SK-N-SH (cell line): Measurements from ENCODE around the gene FGGY. TPM values are rescaled to one million over a fixed set of nuclear protein-coding genes. Genes with fewer than 3 reads are reported as not detected.

Experiments used
- CTCF ChIA-PET: fragments of 300-600, 350-600 bp; formaldehyde crosslinking; extraction: SDS; loops from one replicate; lab custom pipeline; 2021; lab: Yijun Ruan, JAX
- POLR2A ChIA-PET: fragments of 350-600 bp; sonication (Branson Sonifier 250); formaldehyde crosslinking; extraction: SDS; loops from one replicate; lab custom pipeline; 2020; ENCODE audit warnings: antibody characterized with exemption, inconsistent platforms; lab: Yijun Ruan, JAX
- DNase-seq: peaks from one replicate; pipeline ENCODE4 v3.0.0; 2012
- H2AFZ ChIP-seq: fragments of 200-600 bp; sonication (generic); 2 replicates; pipeline ENCODE4 v1.8.1; 2016; ENCODE audit warnings: antibody characterized with exemption, mild to moderate bottlenecking, low read depth
- H3F3A ChIP-seq: fragments of 200-600 bp; sonication (generic); replicated peaks from 2 replicates; pipeline ENCODE3; 2016; ENCODE audit warnings: antibody characterized with exemption, mild to moderate bottlenecking; ENCODE audit not compliant: insufficient read depth
- H3K27ac ChIP-seq, 2 experiments: fragments of 200-500 bp in 1 of 2; fragments of 200-600 bp in 1 of 2; sonication (Bioruptor generic) in 1 of 2; sonication (generic), shearing (Covaris generic) in 1 of 2; 2 replicates each; pipeline versions ENCODE4 v1.5.1 to v1.6.1; 2014 to 2016; ENCODE audit warnings: low read depth in 2 of 2, inconsistent platforms in 1 of 2, low read length in 1 of 2, mild to moderate bottlenecking in 1 of 2, mixed read lengths in 1 of 2
- H3K27me3 ChIP-seq: fragments of 200-600 bp; sonication (generic), shearing (Covaris generic); 2 replicates; pipeline ENCODE4 v1.6.1; 2016; ENCODE audit warnings: mixed run types; ENCODE audit not compliant: insufficient read depth
- H3K36me3 ChIP-seq, 2 experiments: fragments of 200-500 bp in 1 of 2; fragments of 200-600 bp in 1 of 2; sonication (Bioruptor generic) in 1 of 2; sonication (generic) in 1 of 2; replicated peaks in 1 of 2; 2 replicates each; pipeline versions ENCODE3 to v1.5.1; 2014 to 2016; ENCODE audit warnings: low read length in 1 of 2, mild to moderate bottlenecking in 1 of 2; ENCODE audit not compliant: insufficient read depth in 2 of 2, control insufficient read depth in 1 of 2
- H3K4me1 ChIP-seq, 2 experiments: fragments of 200-500 bp in 1 of 2; fragments of 200-600 bp in 1 of 2; sonication (Bioruptor generic) in 1 of 2; sonication (generic), shearing (Covaris generic) in 1 of 2; 2 replicates each; pipeline versions ENCODE4 v1.5.1 to v1.6.1; 2014 to 2016; ENCODE audit warnings: low read depth in 1 of 2, low read length in 1 of 2, mixed run types in 1 of 2; ENCODE audit not compliant: insufficient read depth in 2 of 2, control insufficient read depth in 1 of 2
- H3K4me2 ChIP-seq: fragments of 200-600 bp; sonication (generic), shearing (Covaris generic); 2 replicates; pipeline ENCODE4 v1.6.1; 2017; ENCODE audit warnings: mixed run types
- H3K4me3 ChIP-seq, 2 experiments: fragments of 200-500 bp in 1 of 2; fragments of 200-600 bp in 1 of 2; sonication (Bioruptor generic) in 1 of 2; sonication (generic), shearing (Covaris generic) in 1 of 2; 2 replicates each; pipeline versions ENCODE4 v1.5.1 to v1.8.1; 2014 to 2016; ENCODE audit warnings: low read depth in 2 of 2, inconsistent platforms in 1 of 2, low read length in 1 of 2, mild to moderate bottlenecking in 1 of 2, mixed read lengths in 1 of 2, moderate library complexity in 1 of 2
- H3K79me2 ChIP-seq: fragments of 200-600 bp; sonication (generic); 2 replicates; pipeline ENCODE4 v1.8.1; 2017; ENCODE audit warnings: mild to moderate bottlenecking; ENCODE audit not compliant: insufficient read depth
- H3K9ac ChIP-seq: fragments of 200-600 bp; sonication (generic); 2 replicates; pipeline ENCODE4 v1.6.1; 2017; ENCODE audit warnings: mixed run types
- H3K9me2 ChIP-seq: fragments of 200-600 bp; sonication (generic); 2 replicates; pipeline ENCODE4 v1.6.1; 2017; ENCODE audit warnings: mixed run types
- H3K9me3 ChIP-seq: fragments of 200-600 bp; sonication (generic); 2 replicates; pipeline ENCODE4 v1.6.1; 2017; ENCODE audit warnings: mixed run types, mild to moderate bottlenecking, moderate library complexity
- H4K20me1 ChIP-seq: fragments of 200-600 bp; sonication (generic); 2 replicates; pipeline ENCODE4 v1.6.1; 2017; ENCODE audit warnings: mild to moderate bottlenecking, mixed run types; ENCODE audit not compliant: insufficient read depth
- CHD2 ChIP-seq: fragments of 150-350 bp; IDR thresholded peaks from 2 replicates; pipeline ENCODE4 v1.6.1; 2018; ENCODE audit warnings: low read length; ENCODE audit not compliant: partially characterized antibody
- EP300 ChIP-seq, 2 experiments: IDR thresholded peaks; 2 replicates each; pipeline versions ENCODE4 v1.4.0 to v1.6.1; 2012; ENCODE audit warnings: borderline replicate concordance in 1 of 2, low read depth in 1 of 2, low read length in 1 of 2
- EZH2phosphoT487 ChIP-seq: fragments of 200-600 bp; sonication (generic); IDR thresholded peaks from 2 replicates; pipeline ENCODE4 v1.6.1; 2017; ENCODE audit warnings: low read depth, mixed run types, mild to moderate bottlenecking, antibody characterized with exemption, moderate library complexity, borderline replicate concordance
- FOSL2 ChIP-seq: IDR thresholded peaks from 2 replicates; pipeline ENCODE4 v1.4.0; 2012; ENCODE audit warnings: low read depth, mild to moderate bottlenecking, moderate library complexity, borderline replicate concordance
- FOXJ3 ChIP-seq: sonication (generic); formaldehyde crosslinking; IDR thresholded peaks from 2 replicates; pipeline ENCODE4 v1.5.1; 2020; ENCODE audit warnings: mild to moderate bottlenecking, missing genetic modification reagents
- GABPA ChIP-seq: IDR thresholded peaks from 2 replicates; pipeline ENCODE4 v1.4.0; 2012; ENCODE audit warnings: low read depth, mild to moderate bottlenecking
- JUND ChIP-seq: IDR thresholded peaks from 2 replicates; pipeline ENCODE4 v1.4.0; 2012
- MEF2A ChIP-seq: IDR thresholded peaks from 2 replicates; pipeline ENCODE4 v1.4.0; 2012; ENCODE audit warnings: low read depth, borderline replicate concordance
- MXI1 ChIP-seq: IDR thresholded peaks from 2 replicates; pipeline ENCODE4 v1.6.1; 2012; ENCODE audit warnings: mild to moderate bottlenecking, low read depth, low read length, improper control_type of control experiment
- NFIC ChIP-seq: IDR thresholded peaks from 2 replicates; pipeline ENCODE4 v1.4.0; 2012; ENCODE audit warnings: borderline replicate concordance
- NRF1 ChIP-seq: IDR thresholded peaks from 2 replicates; pipeline ENCODE4 v1.6.1; 2012; ENCODE audit warnings: low read depth, mild to moderate bottlenecking, low read length
- POLR2AphosphoS5 ChIP-seq: IDR thresholded peaks from 2 replicates; pipeline ENCODE4 v1.6.1; 2012; ENCODE audit warnings: low read depth, low read length
- RAD21 ChIP-seq: IDR thresholded peaks from 2 replicates; pipeline ENCODE4 v1.6.1; 2012; ENCODE audit warnings: mild to moderate bottlenecking, low read length
- RCOR1 ChIP-seq: fragments of 150-350 bp; IDR thresholded peaks from 2 replicates; pipeline ENCODE4 v1.6.1; 2017; ENCODE audit warnings: antibody characterized with exemption, low read length
- RFX5 ChIP-seq: IDR thresholded peaks from 2 replicates; pipeline ENCODE4 v1.6.1; 2012; ENCODE audit warnings: mild to moderate bottlenecking, improper control_type of control experiment, low read length
- SMC3 ChIP-seq: IDR thresholded peaks from 2 replicates; pipeline ENCODE4 v1.6.1; 2012; ENCODE audit warnings: low read depth, low read length, improper control_type of control experiment
- TCF12 ChIP-seq: IDR thresholded peaks from 2 replicates; pipeline ENCODE4 v1.4.0; 2012
- TEAD4 ChIP-seq: IDR thresholded peaks from 2 replicates; pipeline ENCODE4 v1.4.0; 2012; ENCODE audit warnings: mild to moderate bottlenecking, borderline replicate concordance; ENCODE audit not compliant: insufficient read depth
- USF2 ChIP-seq: fragments of 150-350 bp; IDR thresholded peaks from 2 replicates; pipeline ENCODE4 v1.6.1; 2017; ENCODE audit warnings: antibody characterized with exemption, low read length, low read depth, borderline replicate concordance
- WGBS: methylation state at CpG from one replicate; pipeline ENCODE4 v1.1.6; 2017; ENCODE audit warnings: low lambda C conversion rate; 5-methylcytosine and 5-hydroxymethylcytosine counted together
- polyA plus RNA-seq, 3 experiments: library from polyadenylated mRNA; depleted of rRNA; stranded (reverse); fragments of >200 nt; gene quantifications; 2 replicates each; pipeline ENCODE4 v1.2.3, GENCODE V29; 2012
- TF ChIP-seq, protein P1 (sequence below): IDR thresholded peaks from 2 replicates; pipeline ENCODE4 v1.4.0; 2012; ENCODE audit warnings: low read depth, borderline replicate concordance
- TF ChIP-seq, protein P2 (sequence below): IDR thresholded peaks from 2 replicates; pipeline ENCODE4; 2012

Gene FGGY
- polyA plus RNA-seq, 1 of the 3 experiments (the other 2 are of a cell fraction) = 10.3 TPM

GRCh38 chr1:59544615-59545293 is 247.9 kb downstream of the FGGY start:
- CTCF ChIA-PET = no interaction called here
- 89% methylated on average over 3 of the region's 3 CpGs for WGBS
- POLR2A ChIA-PET = no interaction called here

GRCh38 chr1:59545830-59546229 is 248.9 kb downstream of the FGGY start:
- ChIA-PET CTCF (no interaction called here), POLR2A (no interaction called here)
- Histone ChIP-seq H3K4me1 (no peaks in the 10 kb centered on the region), H2AFZ (no peak overlapping the region), H3K79me2 (no peaks in the 10 kb centered on the region), H3K36me3 (no peaks in the 10 kb centered on the region), H3K27me3 (no peaks in the 10 kb centered on the region), H3K9me3 (no peaks in the 10 kb centered on the region), H4K20me1 (no peaks in the 10 kb centered on the region), H3K4me2 (no peak overlapping the region), H3K27ac (no peak overlapping the region), H3K4me3 (no peak overlapping the region), H3K9ac (no peak overlapping the region), H3F3A (no peaks in the 10 kb centered on the region), H3K9me2 (no peaks in the 10 kb centered on the region)
- WGBS = 71% methylated on average over 2 of the region's 2 CpGs
- DNase-seq = no peak
- TF ChIP-seq RFX5 (no peak), FOXJ3 (CRISPR knock-in tag) (no peak), NFIC (no peak), FOSL2 (no peak), NRF1 (no peak), MEF2A (no peak), CHD2 (no peak), POLR2AphosphoS5 (no peak), EP300 (IDR thresholded peaks at IDR 0.05; ENCODE audit: borderline replicate concordance in 1 of 2, low read depth in 1 of 2, low read length in 1 of 2) (no peak), RCOR1 (no peak), RAD21 (no peak), SMC3 (no peak), EZH2phosphoT487 (no peak), TEAD4 (no peak), USF2 (no peak), GABPA (no peak), MXI1 (no peak), JUND (no peak)
- TF ChIP-seq, protein P1, sequence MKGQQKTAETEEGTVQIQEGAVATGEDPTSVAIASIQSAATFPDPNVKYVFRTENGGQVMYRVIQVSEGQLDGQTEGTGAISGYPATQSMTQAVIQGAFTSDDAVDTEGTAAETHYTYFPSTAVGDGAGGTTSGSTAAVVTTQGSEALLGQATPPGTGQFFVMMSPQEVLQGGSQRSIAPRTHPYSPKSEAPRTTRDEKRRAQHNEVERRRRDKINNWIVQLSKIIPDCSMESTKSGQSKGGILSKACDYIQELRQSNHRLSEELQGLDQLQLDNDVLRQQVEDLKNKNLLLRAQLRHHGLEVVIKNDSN = no peak

More at GRCh38 chr1:59544615-59545293, 247.9 kb downstream of the FGGY start:
- Histone ChIP-seq H3K27ac (no peak overlapping the region), H3K36me3 (no peaks in the 10 kb centered on the region), H3K4me2 (no peak overlapping the region), H3K4me1 (no peaks in the 10 kb centered on the region), H3K27me3 (no peaks in the 10 kb centered on the region), H4K20me1 (no peaks in the 10 kb centered on the region), H3K9me2 (no peaks in the 10 kb centered on the region), H2AFZ (no peak overlapping the region), H3K9ac (no peak overlapping the region), H3K79me2 (no peaks in the 10 kb centered on the region), H3K9me3 (no peaks in the 10 kb centered on the region), H3F3A (no peaks in the 10 kb centered on the region), H3K4me3 (no peak overlapping the region)
- TF ChIP-seq TCF12 = no peak
- TF ChIP-seq, protein P1 = no peak
- no peak for TF ChIP-seq CHD2
- TF ChIP-seq, protein P2, sequence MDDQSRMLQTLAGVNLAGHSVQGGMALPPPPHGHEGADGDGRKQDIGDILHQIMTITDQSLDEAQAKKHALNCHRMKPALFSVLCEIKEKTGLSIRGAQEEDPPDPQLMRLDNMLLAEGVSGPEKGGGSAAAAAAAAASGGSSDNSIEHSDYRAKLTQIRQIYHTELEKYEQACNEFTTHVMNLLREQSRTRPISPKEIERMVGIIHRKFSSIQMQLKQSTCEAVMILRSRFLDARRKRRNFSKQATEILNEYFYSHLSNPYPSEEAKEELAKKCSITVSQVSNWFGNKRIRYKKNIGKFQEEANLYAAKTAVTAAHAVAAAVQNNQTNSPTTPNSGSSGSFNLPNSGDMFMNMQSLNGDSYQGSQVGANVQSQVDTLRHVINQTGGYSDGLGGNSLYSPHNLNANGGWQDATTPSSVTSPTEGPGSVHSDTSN = no peak
- DNase-seq = no peak
